SJCRH30 (cell line): ENCODE results near the gene OSBP2. TPM values are rescaled to one million over a fixed set of nuclear protein-coding genes. Genes with fewer than 3 reads are reported as not detected.

Experiments used
- DNase-seq, 2 experiments: peaks; one replicate each; pipeline ENCODE4 v3.0.0-alpha.2; 2015 to 2020
- H3K27ac ChIP-seq: fragments of 250-450 bp; sonication (Bioruptor Pico); 2 replicates; pipeline ENCODE4 v1.5.1; 2020; ENCODE audit warnings: mild to moderate bottlenecking, moderate library complexity
- H3K27me3 ChIP-seq: fragments of 250-450 bp; sonication (Bioruptor Pico); 2 replicates; pipeline ENCODE4 v1.5.1; 2020; ENCODE audit warnings: mild to moderate bottlenecking, moderate library complexity
- H3K36me3 ChIP-seq: fragments of 250-450 bp; sonication (Bioruptor Pico); 2 replicates; pipeline ENCODE4 v1.5.1; 2020; ENCODE audit warnings: mild to moderate bottlenecking, moderate library complexity
- H3K4me1 ChIP-seq: fragments of 250-450 bp; sonication (Bioruptor Pico); 2 replicates; pipeline ENCODE4 v1.5.1; 2020; ENCODE audit warnings: mild to moderate bottlenecking, moderate library complexity
- H3K4me3 ChIP-seq: fragments of 250-450 bp; sonication (Bioruptor Pico); 2 replicates; pipeline ENCODE4 v1.5.1; 2020; ENCODE audit warnings: mild to moderate bottlenecking, moderate library complexity
- H3K9me3 ChIP-seq: fragments of 250-450 bp; sonication (Bioruptor Pico); replicated peaks from 2 replicates; pipeline ENCODE4 v1.5.1; 2020; ENCODE audit warnings: mild to moderate bottlenecking, moderate library complexity
- total RNA-seq: library from RNA; depleted of rRNA; stranded (reverse); fragments of >200 nt; shearing (Covaris generic); gene quantifications from 2 replicates; pipeline ENCODE4 v1.2.3, GENCODE V29; 2014; rRNA removed

Gene OSBP2, protein sequence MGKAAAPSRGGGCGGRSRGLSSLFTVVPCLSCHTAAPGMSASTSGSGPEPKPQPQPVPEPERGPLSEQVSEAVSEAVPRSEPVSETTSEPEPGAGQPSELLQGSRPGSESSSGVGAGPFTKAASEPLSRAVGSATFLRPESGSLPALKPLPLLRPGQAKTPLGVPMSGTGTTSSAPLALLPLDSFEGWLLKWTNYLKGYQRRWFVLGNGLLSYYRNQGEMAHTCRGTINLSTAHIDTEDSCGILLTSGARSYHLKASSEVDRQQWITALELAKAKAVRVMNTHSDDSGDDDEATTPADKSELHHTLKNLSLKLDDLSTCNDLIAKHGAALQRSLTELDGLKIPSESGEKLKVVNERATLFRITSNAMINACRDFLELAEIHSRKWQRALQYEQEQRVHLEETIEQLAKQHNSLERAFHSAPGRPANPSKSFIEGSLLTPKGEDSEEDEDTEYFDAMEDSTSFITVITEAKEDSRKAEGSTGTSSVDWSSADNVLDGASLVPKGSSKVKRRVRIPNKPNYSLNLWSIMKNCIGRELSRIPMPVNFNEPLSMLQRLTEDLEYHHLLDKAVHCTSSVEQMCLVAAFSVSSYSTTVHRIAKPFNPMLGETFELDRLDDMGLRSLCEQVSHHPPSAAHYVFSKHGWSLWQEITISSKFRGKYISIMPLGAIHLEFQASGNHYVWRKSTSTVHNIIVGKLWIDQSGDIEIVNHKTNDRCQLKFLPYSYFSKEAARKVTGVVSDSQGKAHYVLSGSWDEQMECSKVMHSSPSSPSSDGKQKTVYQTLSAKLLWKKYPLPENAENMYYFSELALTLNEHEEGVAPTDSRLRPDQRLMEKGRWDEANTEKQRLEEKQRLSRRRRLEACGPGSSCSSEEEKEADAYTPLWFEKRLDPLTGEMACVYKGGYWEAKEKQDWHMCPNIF
- not detected in 2 replicates for total RNA-seq

DNA sequence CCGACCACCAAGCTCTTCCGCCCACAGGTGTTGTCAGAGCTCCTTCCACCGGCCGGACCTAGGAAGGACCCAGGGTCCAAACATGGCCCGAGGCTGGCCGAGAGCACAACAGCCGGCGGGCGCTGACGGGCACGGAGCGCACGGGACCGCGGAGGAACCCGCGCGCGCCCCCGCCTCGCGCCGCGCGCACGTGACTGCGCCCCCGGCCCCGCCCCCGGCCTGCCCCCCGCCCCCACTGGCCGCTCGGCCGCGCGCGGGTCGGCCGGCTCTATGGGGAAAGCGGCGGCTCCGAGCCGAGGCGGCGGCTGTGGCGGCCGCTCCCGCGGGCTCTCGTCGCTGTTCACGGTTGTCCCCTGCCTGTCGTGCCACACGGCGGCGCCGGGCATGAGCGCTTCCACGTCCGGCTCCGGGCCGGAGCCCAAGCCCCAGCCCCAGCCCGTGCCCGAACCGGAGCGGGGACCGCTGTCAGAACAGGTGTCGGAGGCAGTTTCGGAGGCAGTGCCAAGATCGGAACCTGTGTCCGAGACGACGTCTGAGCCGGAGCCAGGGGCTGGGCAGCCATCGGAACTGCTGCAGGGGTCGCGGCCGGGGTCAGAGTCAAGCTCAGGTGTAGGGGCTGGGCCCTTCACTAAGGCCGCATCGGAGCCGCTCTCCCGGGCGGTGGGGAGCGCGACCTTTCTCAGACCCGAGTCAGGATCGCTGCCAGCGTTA lies at the start of gene OSBP2:
Gene OSBP2 (plus strand): TSS at position 235 of the 711 bp plus-strand sequence. CDS start 36 bp downstream, at position 271.
- H3K4me1 ChIP-seq = no peaks in the 10 kb centered on the region
- no peak within 1 kb of the TSS for H3K4me3 ChIP-seq
- H3K27me3 ChIP-seq = no peaks in the 10 kb centered on the region
- DNase-seq = no peak
- H3K9me3 ChIP-seq = no peaks in the 10 kb centered on the region
- H3K27ac ChIP-seq = no peak within 1 kb of the TSS
- no peaks in the 10 kb centered on the region for H3K36me3 ChIP-seq

DNA sequence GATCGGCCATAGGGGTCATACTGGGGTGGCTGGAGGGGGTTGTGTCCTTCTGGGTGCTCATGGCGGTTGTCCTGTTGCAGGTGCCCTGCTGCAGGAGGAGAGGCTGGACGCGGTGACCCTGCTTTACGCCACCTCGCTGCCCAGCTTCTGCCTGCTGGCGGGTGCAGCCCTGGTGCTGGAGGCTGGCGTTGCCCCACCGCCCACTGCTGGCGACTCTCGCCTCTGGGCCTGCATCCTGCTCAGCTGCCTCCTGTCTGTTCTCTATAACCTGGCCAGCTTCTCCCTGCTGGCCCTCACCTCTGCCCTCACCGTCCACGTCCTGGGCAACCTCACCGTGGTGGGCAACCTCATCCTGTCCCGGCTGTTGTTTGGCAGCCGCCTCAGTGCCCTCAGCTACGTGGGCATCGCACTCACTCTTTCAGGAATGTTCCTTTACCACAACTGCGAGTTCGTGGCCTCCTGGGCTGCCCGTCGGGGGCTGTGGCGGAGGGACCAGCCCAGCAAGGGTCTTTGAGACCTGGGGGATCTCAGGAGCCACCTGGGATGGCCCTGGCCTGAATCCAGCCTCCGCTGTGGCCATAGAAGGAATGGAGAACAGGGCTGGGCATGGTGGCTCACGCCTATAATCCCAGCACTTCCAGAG lies 48.0 kb upstream of the OSBP2 start:
- Histone ChIP-seq H3K4me3 (no peak overlapping the region), H3K4me1 (no peaks in the 10 kb centered on the region), H3K36me3 (no peaks in the 10 kb centered on the region), H3K27ac (no peak overlapping the region), H3K9me3 (no peaks in the 10 kb centered on the region), H3K27me3 (no peaks in the 10 kb centered on the region)
- no peak for DNase-seq

DNA sequence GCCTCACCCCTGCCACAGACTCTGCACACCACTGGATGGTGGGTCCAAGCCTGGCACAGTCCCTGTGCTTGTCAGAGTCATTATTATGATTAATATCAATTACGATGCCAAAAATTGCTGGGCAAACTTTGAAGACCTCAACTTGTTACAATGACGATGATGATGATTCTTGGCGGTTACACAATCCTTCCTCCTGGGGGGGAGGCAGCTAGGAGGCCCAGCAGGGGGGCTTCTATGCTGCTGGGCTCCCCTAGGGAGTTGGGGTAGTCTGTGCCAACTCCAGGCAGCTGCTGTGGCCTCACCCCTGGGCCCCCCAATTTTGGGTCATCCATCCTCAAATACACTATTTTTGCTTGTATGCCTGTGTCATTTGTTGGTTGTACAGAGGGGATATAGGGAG lies 47.1 kb upstream of the OSBP2 start:
- DNase-seq = no peak

DNA sequence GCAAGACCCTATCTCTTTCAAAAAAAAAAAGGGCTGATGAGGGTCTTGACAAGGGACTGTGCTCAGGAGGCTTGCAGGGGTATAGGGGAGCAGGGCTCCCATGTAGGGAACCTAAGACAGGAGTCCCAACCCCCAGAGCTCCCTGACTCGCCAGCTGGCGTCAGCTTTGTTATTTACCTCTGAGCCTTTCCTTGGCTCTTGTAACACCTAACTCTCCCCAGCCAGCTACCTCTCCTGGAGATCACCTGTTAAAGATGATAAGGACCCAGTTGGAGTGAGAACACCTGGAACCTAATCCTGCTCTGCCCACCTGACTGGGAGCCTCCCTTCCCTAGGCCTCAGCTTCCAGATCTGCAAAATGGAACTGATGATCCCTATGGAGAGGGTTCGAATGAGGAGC lies 45.8 kb upstream of the OSBP2 start:
- Histone ChIP-seq H3K9me3 (no peaks in the 10 kb centered on the region), H3K4me3 (no peak overlapping the region), H3K36me3 (no peaks in the 10 kb centered on the region), H3K27ac (no peak overlapping the region), H3K4me1 (no peaks in the 10 kb centered on the region), H3K27me3 (no peaks in the 10 kb centered on the region)
- no peak for DNase-seq

More for the DNA sequence above, 47.1 kb upstream of the OSBP2 start:
- Histone ChIP-seq H3K27ac (no peak overlapping the region), H3K9me3 (no peaks in the 10 kb centered on the region), H3K36me3 (no peaks in the 10 kb centered on the region), H3K27me3 (no peaks in the 10 kb centered on the region), H3K4me3 (no peak overlapping the region), H3K4me1 (no peaks in the 10 kb centered on the region)

DNA sequence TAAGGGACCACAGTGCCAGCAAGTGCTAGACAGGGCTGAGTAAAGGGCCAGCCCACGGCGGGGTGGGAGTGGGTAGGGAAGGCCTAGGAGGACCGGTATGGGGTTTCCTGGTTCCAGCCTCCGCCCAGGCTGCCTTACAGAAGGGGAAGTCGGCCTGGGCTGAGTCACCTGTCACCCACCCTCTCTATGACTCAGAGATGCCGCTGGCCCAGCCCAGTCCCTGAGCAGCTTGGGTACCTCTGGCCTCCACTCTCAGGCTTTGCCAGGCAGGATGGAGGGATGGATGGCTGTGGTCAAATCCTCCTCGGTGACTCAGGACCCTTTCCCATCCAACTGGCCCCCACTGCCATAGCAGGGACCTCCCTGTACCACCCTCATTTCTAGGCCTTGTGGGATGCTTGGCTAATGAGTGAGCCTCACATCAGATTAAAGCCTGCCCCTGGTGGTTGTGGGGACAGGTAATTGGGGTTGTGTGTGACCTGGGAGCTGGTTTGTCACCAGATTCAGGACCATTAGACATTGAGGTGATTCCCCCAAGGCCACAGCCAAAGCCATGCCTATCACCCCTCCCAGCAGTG lies 45.2 kb upstream of the OSBP2 start:
- DNase-seq = peak; percentile 15 to 28
- no peaks in the 10 kb centered on the region for H3K36me3 ChIP-seq
- no peak overlapping the region for H3K4me3 ChIP-seq
- H3K9me3 ChIP-seq = no peaks in the 10 kb centered on the region
- H3K4me1 ChIP-seq = no peaks in the 10 kb centered on the region
- no peaks in the 10 kb centered on the region for H3K27me3 ChIP-seq
- no peak overlapping the region for H3K27ac ChIP-seq

DNA sequence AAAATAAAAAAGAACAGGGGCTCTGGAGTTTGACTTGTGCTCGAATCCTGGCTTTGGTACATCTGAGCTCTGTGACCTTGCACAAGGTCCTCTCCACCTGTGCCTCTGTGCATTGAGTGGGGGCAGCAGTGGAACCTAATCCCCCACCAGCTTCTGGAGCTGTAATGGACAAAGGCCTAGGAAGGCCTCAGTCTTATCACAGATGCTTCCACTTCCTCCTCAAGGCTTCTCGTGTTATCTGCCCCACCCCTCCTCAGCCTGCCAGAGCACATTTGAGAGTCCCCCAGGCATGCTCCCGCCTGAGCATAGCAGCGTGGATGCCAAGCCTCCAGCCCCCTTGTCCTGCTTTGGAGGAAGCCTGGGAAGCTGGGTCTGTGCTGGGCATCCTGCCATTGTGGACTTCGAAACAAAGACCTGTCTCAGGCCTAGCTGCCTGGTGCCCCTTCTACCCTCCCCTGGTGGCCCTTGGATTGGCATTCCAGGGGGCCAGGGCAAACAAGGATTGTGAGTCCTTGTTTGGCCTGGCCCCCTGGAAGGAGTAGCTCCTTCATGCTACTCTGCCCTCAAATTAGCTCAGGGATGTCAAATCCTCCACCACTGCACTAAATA lies 44.1 kb upstream of the OSBP2 start:
- Histone ChIP-seq H3K4me1 (no peaks in the 10 kb centered on the region), H3K9me3 (no peaks in the 10 kb centered on the region), H3K4me3 (no peak overlapping the region), H3K27me3 (no peaks in the 10 kb centered on the region), H3K36me3 (no peaks in the 10 kb centered on the region), H3K27ac (no peak overlapping the region)
- no peak for DNase-seq

DNA sequence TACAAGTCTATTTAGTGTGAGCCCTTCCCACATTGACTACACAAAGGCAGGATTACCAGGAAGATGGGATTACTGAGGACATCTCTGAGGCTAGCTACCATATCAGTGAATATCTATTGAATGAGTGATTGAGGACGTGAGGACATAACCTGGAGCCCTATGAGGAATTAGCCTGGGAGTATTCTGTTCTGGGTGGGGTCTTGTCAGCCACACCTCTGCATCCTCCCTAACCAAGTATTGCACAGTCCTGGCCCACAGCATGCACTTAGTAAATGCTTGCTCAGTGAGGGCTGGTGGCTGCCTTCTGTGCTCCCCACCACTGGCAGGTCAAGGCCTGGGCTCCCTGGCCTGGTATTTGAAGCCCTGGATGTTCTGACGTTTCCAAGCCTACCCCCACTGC lies 41.8 kb upstream of the OSBP2 start:
- Histone ChIP-seq H3K36me3 (no peaks in the 10 kb centered on the region), H3K4me3 (no peak overlapping the region), H3K9me3 (no peaks in the 10 kb centered on the region), H3K27ac (no peak overlapping the region), H3K4me1 (no peaks in the 10 kb centered on the region), H3K27me3 (no peaks in the 10 kb centered on the region)
- DNase-seq = no peak

DNA sequence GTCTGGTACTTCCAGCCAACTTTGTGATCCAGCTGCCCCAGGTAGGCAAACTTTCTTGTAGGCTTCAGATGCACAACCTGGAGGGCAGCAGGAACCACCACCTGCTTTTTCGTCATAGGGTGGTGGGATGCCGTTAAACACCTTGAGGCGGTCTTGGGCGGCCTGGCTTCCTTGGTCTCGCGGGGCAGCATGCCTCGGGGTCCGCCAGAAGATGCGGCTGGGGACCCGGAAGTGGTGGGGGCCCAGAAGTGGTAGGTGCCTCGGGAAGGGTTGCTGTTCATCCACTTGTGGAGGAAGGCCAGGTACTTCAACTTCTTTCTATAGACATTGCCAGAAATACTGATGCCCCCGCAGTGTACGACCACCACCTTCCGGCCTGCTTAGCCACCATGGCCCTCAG lies 40.3 kb upstream of the OSBP2 start:
- H3K4me1 ChIP-seq = no peaks in the 10 kb centered on the region
- DNase-seq = no peak
- no peaks in the 10 kb centered on the region for H3K36me3 ChIP-seq
- H3K27ac ChIP-seq = no peak overlapping the region
- no peaks in the 10 kb centered on the region for H3K9me3 ChIP-seq
- no peaks in the 10 kb centered on the region for H3K27me3 ChIP-seq
- no peak overlapping the region for H3K4me3 ChIP-seq

DNA sequence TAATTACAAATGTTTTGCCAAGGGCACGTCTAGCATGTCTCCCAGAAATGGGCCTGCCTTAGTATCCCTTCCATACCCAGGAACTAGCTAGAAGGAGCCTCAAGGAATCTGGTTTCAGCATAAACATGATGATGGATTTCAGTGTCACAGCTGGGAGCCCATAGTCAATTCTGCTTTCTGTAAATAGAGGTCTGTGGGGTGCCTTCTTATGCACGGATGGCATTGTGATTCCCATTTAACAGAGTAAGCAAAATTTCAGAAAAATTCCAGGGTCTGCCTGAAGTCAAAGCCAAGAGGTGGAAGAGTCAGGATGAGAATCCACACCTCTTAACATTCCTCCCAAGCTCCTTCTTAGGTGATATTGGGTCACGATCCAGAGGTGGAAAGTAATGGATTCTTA lies 39.1 kb upstream of the OSBP2 start:
- Histone ChIP-seq H3K27me3 (no peaks in the 10 kb centered on the region), H3K4me1 (no peaks in the 10 kb centered on the region), H3K36me3 (no peaks in the 10 kb centered on the region), H3K27ac (no peak overlapping the region), H3K4me3 (no peak overlapping the region), H3K9me3 (no peaks in the 10 kb centered on the region)
- no peak for DNase-seq

DNA sequence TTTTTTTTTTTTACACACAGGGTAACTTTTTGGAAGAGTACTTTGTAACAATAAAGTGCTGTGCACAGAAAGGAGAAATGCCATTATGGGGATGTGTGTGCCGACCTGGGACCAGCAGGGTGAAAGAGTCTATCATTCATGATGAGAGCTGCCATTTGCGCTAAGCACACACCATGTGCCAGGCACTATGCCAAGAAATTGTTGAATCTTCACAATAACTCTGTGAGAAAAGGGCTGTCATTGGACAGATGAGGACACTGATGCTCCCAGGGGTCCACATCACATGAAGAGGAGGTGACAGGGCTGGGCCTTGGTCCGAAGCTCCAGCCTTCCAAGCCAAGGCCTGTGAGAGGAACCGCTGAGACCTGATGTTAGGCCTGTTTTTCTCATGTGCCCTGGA lies 32.6 kb upstream of the OSBP2 start:
- H3K36me3 ChIP-seq = no peaks in the 10 kb centered on the region
- H3K4me1 ChIP-seq = no peaks in the 10 kb centered on the region
- no peak overlapping the region for H3K27ac ChIP-seq
- no peaks in the 10 kb centered on the region for H3K27me3 ChIP-seq
- no peak overlapping the region for H3K4me3 ChIP-seq
- no peak for DNase-seq
- H3K9me3 ChIP-seq = no peaks in the 10 kb centered on the region

DNA sequence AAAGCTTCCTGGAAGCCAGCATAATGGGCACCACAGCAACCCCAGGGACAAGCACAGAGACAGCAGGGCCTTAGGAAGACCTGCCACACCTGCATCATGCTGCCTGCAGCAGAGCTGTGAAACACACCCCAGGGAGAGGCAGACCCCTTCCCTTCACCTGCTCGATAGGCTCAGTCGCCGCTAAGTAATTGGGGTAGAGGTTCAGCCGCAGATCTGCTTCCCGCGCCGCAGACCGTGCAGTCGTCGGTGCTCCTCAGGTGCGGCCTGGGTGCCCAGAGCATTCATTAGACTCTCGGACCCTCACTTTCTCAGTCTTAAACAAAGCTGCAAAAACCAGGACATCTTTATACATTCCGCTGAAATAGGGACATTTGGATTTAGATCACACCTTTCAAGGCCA lies 29.9 kb upstream of the OSBP2 start:
- Histone ChIP-seq H3K4me3 (no peak overlapping the region), H3K4me1 (no peaks in the 10 kb centered on the region)
- DNase-seq = no peak

DNA sequence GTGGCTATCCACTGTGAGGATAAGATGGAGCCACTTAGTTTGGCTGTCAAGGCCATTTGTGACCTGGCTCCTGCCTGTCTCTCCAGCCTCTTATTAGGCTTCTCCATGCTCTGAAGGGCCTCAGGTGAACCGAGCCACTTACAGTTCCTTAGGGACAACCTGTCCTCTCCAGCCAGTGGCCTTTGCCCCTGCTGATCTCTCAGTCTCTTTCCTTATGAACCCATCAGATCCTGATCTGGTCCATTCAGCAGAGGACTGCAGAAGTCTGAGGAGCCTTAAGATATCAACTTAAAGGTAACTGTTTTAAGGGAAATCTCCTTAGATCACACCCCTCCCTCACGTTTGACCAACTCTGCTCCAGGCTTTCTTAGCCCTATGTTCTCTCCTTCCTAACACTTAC lies 29.4 kb upstream of the OSBP2 start:
- Histone ChIP-seq H3K27me3 (no peaks in the 10 kb centered on the region), H3K4me3 (no peak overlapping the region), H3K9me3 (no peaks in the 10 kb centered on the region), H3K27ac (no peak overlapping the region), H3K4me1 (no peaks in the 10 kb centered on the region), H3K36me3 (no peaks in the 10 kb centered on the region)
- DNase-seq = no peak

More for the DNA sequence above, 29.9 kb upstream of the OSBP2 start:
- H3K27me3 ChIP-seq = no peaks in the 10 kb centered on the region
- H3K36me3 ChIP-seq = no peaks in the 10 kb centered on the region
- no peaks in the 10 kb centered on the region for H3K9me3 ChIP-seq
- H3K27ac ChIP-seq = no peak overlapping the region

DNA sequence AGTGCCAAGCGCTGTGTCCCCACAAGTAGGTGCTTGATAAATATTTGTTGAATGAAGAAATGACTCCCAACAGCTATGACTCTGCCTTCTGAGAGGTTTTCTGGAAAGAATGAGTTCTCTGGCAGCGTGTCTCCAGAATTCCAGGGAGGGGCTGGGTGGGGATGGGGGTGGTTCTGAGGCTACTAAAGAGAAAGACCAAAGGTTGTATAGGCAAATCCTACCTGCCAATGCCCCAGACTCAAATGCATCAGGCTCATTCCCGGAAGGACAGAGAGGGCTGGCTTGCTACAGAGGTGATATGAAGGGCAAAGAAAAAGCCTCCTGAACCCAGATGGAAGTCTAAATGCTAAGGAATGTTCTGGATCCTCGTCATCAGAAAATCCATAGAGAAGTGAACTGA lies 28.9 kb upstream of the OSBP2 start:
- no peaks in the 10 kb centered on the region for H3K36me3 ChIP-seq
- no peaks in the 10 kb centered on the region for H3K27me3 ChIP-seq
- no peaks in the 10 kb centered on the region for H3K9me3 ChIP-seq
- H3K27ac ChIP-seq = no peak overlapping the region
- no peak for DNase-seq
- H3K4me1 ChIP-seq = no peaks in the 10 kb centered on the region
- no peak overlapping the region for H3K4me3 ChIP-seq

DNA sequence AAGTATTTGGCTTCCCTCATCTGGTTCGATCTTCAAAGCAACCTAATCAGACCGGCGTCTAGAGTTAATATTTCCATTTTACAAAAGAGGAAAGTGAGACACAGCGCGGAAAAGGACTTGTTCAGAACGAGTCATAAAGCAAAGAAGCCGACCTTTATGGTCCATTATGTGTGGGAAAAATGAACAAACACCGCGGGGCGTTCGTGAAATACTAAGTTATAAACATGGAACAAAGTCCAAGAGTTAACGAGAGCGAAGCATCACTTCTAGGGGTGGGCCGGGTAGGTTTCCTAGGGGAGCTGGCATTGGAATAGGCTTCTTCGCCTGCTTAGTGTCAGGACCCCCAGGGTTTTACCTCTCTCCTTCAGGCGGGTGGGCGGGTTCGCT lies 27.6 kb upstream of the OSBP2 start:
- no peaks in the 10 kb centered on the region for H3K9me3 ChIP-seq
- DNase-seq = no peak
- H3K4me1 ChIP-seq = no peaks in the 10 kb centered on the region
- peak overlapping the region; percentile 58 for H3K4me3 ChIP-seq
- H3K27ac ChIP-seq = no peak overlapping the region
- H3K27me3 ChIP-seq = no peaks in the 10 kb centered on the region
- no peaks in the 10 kb centered on the region for H3K36me3 ChIP-seq
